Natural killer cell (primary cell): Measurements from ENCODE around the gene PARD3B. TPM values are rescaled to one million over a fixed set of nuclear protein-coding genes. Genes with fewer than 3 reads are reported as not detected.

Experiments used
- ATAC-seq, 3 donors: fragments of 150-1000 bp in 2 of 3; fragments of 200-7000 bp in 1 of 3; cut with Tn5 transposase; 1 replicate in 1 of 3; 2 replicates in 2 of 3; pipeline ENCODE4 v1.10.0; 2021; ENCODE audit warnings: mild to moderate bottlenecking in 2 of 3, moderate library complexity in 2 of 3
- DNase-seq, 2 donors: peaks; one replicate each; pipeline versions ENCODE4 v3.0.0 to v3.0.0-alpha.2; 2013 to 2021; ENCODE audit warnings: mixed read lengths in 1 of 2
- H3K27ac ChIP-seq: one replicate; pipeline ENCODE4 v1.5.1; 2013; ENCODE audit warnings: mild to moderate bottlenecking, low read length
- H3K27me3 ChIP-seq: one replicate; pipeline ENCODE4 v1.6.1; 2013; ENCODE audit warnings: low read length; ENCODE audit not compliant: control insufficient read depth, insufficient read depth
- H3K36me3 ChIP-seq: one replicate; pipeline ENCODE4 v1.6.1; 2013; ENCODE audit warnings: low read length; ENCODE audit not compliant: control insufficient read depth, insufficient read depth
- H3K4me1 ChIP-seq: one replicate; pipeline ENCODE4 v1.6.1; 2013; ENCODE audit warnings: low read length; ENCODE audit not compliant: control insufficient read depth, insufficient read depth
- H3K4me3 ChIP-seq: one replicate; pipeline ENCODE4 v1.5.1; 2013; ENCODE audit warnings: low read length
- H3K9me3 ChIP-seq: one replicate; pipeline ENCODE4 v1.6.1; 2013; ENCODE audit warnings: low read length; ENCODE audit not compliant: control insufficient read depth, insufficient read depth
- H3K27ac Mint-ChIP-seq, 2 donors: one replicate each; pipeline ENCODE4 v1.8.0; 2022; ENCODE audit warnings: mild to moderate bottlenecking in 2 of 2, mixed read lengths in 2 of 2, moderate library complexity in 1 of 2
- H3K27me3 Mint-ChIP-seq, 2 donors: one replicate each; pipeline ENCODE4 v1.8.0; 2022; ENCODE audit warnings: low read depth in 2 of 2, mixed read lengths in 2 of 2
- H3K36me3 Mint-ChIP-seq: one replicate; pipeline ENCODE4 v1.8.0; 2022; ENCODE audit warnings: mixed read lengths
- H3K4me1 Mint-ChIP-seq, 2 donors: one replicate each; pipeline ENCODE4 v1.8.0; 2022; ENCODE audit warnings: mixed read lengths in 2 of 2
- H3K4me3 Mint-ChIP-seq: one replicate; pipeline ENCODE4 v1.8.0; 2022; ENCODE audit warnings: mild to moderate bottlenecking, moderate library complexity, mixed read lengths
- H3K9me3 Mint-ChIP-seq, 2 donors: one replicate each; pipeline ENCODE4 v1.8.0; 2022; ENCODE audit warnings: mixed read lengths in 2 of 2
- CTCF ChIP-seq: fragments of 200-600 bp; IDR thresholded peaks from one replicate; pipeline ENCODE4 v1.8.0; 2022; ENCODE audit warnings: antibody characterized with exemption
- WGBS: methylation state at CpG from one replicate; pipeline ENCODE4 v1.1.7; 2013; ENCODE audit warnings: missing lambda C conversion rate; ENCODE audit not compliant: insufficient coverage; 5-methylcytosine and 5-hydroxymethylcytosine counted together
- intact Hi-C: fragments of 100-400 bp; cut with micrococcal nuclease; formaldehyde crosslinking; loops from one replicate; pipeline ENCODE4 v1.14.2; 2022
- total RNA-seq, 4 donors: library from RNA; stranded (reverse); fragments of 120-200 nt in 1 of 4; gene quantifications; one replicate each; pipeline versions ENCODE4 v1.2.3 to v1.2.4, GENCODE V29; 2013 to 2022

Gene PARD3B
- total RNA-seq, 3 donors from 2014 or later (not counting 1 experiment from before 2014, with no cell fraction given), result 0.13 to 0.45 TPM; not detected in 1

- TF ChIP-seq CTCF, result no peak
- ATAC-seq (no peak), DNase-seq (no peak)
- Mint-ChIP-seq H3K27me3 (no peaks in the 10 kb centered on the region), H3K36me3 (no peaks in the 10 kb centered on the region), H3K4me1 (peaks cover 12 to 13% of the 10 kb centered on the region in 2 donors), H3K9me3 (no peaks in the 10 kb centered on the region), H3K4me3 (no peak overlapping the region), H3K27ac (no peak overlapping the region)
- Histone ChIP-seq H3K4me3 (no peak overlapping the region), H3K9me3 (no peaks in the 10 kb centered on the region), H3K4me1 (no peaks in the 10 kb centered on the region), H3K27me3 (no peaks in the 10 kb centered on the region), H3K36me3 (no peaks in the 10 kb centered on the region), H3K27ac (no peak overlapping the region)
- intact Hi-C loops, result no loop called here
- 82% methylated on average over 6 of the region's 7 CpGs for WGBS
Measured at GRCh38 chr2:205656461-205656860, 1111.2 kb downstream of the PARD3B start.

- H3K4me3 ChIP-seq, result no peak overlapping the region
- H3K27ac Mint-ChIP-seq, result no peak overlapping the region
- no peaks in the 10 kb centered on the region for H3K9me3 Mint-ChIP-seq
- intact Hi-C loops, result no loop called here
- H3K4me1 ChIP-seq, result no peaks in the 10 kb centered on the region
- ATAC-seq, result no peak
- DNase-seq, result no peak
- WGBS, result 91% methylated on average over 4 of the region's 4 CpGs
- no peaks in the 10 kb centered on the region for H3K27me3 Mint-ChIP-seq
- H3K27ac ChIP-seq, result no peak overlapping the region
- no peaks in the 10 kb centered on the region for H3K36me3 Mint-ChIP-seq
- H3K36me3 ChIP-seq, result no peaks in the 10 kb centered on the region
- no peak for TF ChIP-seq CTCF
- H3K27me3 ChIP-seq, result no peaks in the 10 kb centered on the region
- H3K9me3 ChIP-seq, result no peaks in the 10 kb centered on the region
- no peak overlapping the region for H3K4me3 Mint-ChIP-seq
- H3K4me1 Mint-ChIP-seq, result peaks cover 12 to 13% of the 10 kb centered on the region in 2 donors
Measured at GRCh38 chr2:205656941-205657340, 1111.7 kb downstream of the PARD3B start.

- no peak for ATAC-seq
- Mint-ChIP-seq H3K4me1 (peaks cover 12 to 13% of the 10 kb centered on the region in 2 donors), H3K27ac (no peak overlapping the region), H3K4me3 (no peak overlapping the region), H3K27me3 (no peaks in the 10 kb centered on the region), H3K9me3 (no peaks in the 10 kb centered on the region), H3K36me3 (no peaks in the 10 kb centered on the region)
- Histone ChIP-seq H3K27me3 (no peaks in the 10 kb centered on the region), H3K27ac (no peak overlapping the region), H3K4me3 (no peak overlapping the region), H3K36me3 (no peaks in the 10 kb centered on the region), H3K9me3 (no peaks in the 10 kb centered on the region), H3K4me1 (no peaks in the 10 kb centered on the region)
- no peak for DNase-seq
- WGBS, result 87% methylated on average over 2 of the region's 3 CpGs
- no peak for TF ChIP-seq CTCF
- intact Hi-C loops, result no loop called here
Measured at GRCh38 chr2:205657579-205657978, 1112.3 kb downstream of the PARD3B start.

- Histone ChIP-seq H3K9me3 (no peaks in the 10 kb centered on the region), H3K27me3 (no peaks in the 10 kb centered on the region), H3K4me1 (no peaks in the 10 kb centered on the region), H3K36me3 (no peaks in the 10 kb centered on the region), H3K27ac (no peak overlapping the region), H3K4me3 (no peak overlapping the region)
- Mint-ChIP-seq H3K27me3 (no peaks in the 10 kb centered on the region), H3K4me3 (no peak overlapping the region), H3K36me3 (no peaks in the 10 kb centered on the region), H3K4me1 (peaks cover 12 to 13% of the 10 kb centered on the region in 2 donors), H3K27ac (no peak overlapping the region), H3K9me3 (no peaks in the 10 kb centered on the region)
- no peak for ATAC-seq
- 88% methylated on average over 1 of the region's 2 CpGs for WGBS
- intact Hi-C loops, result no loop called here
- DNase-seq, result no peak
- no peak for TF ChIP-seq CTCF
Measured at GRCh38 chr2:205658068-205658467, 1112.8 kb downstream of the PARD3B start.
